ENCODE results near the gene SAMD7. TPM values are rescaled to one million over a fixed set of nuclear protein-coding genes. Genes with fewer than 3 reads are reported as not detected.

Gene SAMD7
- polyA plus RNA-seq, 1 donor (not counting 4 experiments of a cell fraction or from before 2014, with no cell fraction given), result not detected

DNA sequence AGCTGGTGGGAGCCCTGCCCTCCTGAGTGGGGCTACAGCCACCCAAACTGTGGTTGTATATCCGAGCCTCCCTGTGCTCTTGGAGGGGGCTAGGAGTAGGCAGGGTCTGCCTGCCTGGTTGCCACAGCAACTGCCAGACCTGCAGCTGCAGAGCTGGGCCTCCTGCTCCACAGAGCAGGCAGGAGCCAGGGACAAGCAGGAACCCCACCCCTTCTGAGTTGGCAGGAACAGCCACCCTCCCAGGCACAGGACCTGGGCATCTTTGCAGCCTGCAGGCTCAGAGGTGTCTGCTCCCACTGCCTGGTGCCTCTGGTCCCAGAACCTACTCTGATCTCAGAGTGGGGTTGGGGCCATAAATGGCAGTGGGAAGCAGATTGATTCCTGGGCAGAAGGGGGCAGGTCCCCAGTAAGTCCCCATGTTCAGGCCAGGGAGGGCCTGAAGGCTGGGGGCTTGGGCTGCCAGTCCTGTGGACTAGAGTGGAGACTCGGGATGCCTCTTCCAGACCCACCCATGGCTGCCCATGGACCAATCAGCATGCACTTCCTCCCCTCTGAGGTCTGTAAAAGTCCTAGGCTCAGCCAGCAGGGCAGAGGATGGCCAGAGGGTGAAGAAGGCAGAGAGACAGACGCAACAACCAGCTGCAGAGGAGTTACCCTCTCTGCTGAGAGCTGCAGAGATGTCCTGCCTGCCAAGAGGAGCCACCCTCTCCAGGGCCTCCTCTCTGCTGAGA, 31.4 kb upstream of the SAMD7 start:
- Histone ChIP-seq H3K27ac (ENCODE audit: control insufficient read depth, insufficient read depth, low read length) (no peak overlapping the region), H3K4me2 (ENCODE audit: control insufficient read depth, extremely low read depth, insufficient read depth, low read depth, low read length) (no peak overlapping the region), H3K9me1 (ENCODE audit: control insufficient read depth, extremely low read depth, insufficient read depth, low read length) (no peaks in the 10 kb centered on the region), H3K36me3 (ENCODE audit: control insufficient read depth in 2 of 2, extremely low read depth in 1 of 2, insufficient read depth in 2 of 2, low read length in 2 of 2) (no peaks in the 10 kb centered on the region), H3K27me3 (ENCODE audit: control insufficient read depth, extremely low read depth, insufficient read depth, low read length) (no peaks in the 10 kb centered on the region), H3K79me2 (ENCODE audit: control insufficient read depth, insufficient read depth, low read length) (no peaks in the 10 kb centered on the region), H4K20me1 (ENCODE audit: control insufficient read depth, extremely low read depth, insufficient read depth, low read length) (no peaks in the 10 kb centered on the region), H3K4me1 (ENCODE audit: control insufficient read depth, extremely low read depth, insufficient read depth, low read length) (no peaks in the 10 kb centered on the region), H2AFZ (ENCODE audit: control insufficient read depth, low read length) (no peak overlapping the region), H3K4me3 (ENCODE audit: control insufficient read depth in 2 of 3, extremely low read depth in 1 of 3, insufficient read depth in 2 of 3, low read depth in 1 of 3, low read length in 3 of 3) (no peak overlapping the region), H3K9me3 (ENCODE audit: control insufficient read depth, low read depth, low read length) (no peaks in the 10 kb centered on the region), H3K9ac (ENCODE audit: control insufficient read depth, extremely low read depth, insufficient read depth, low read length) (no peak overlapping the region)
- no peak for DNase-seq (ENCODE audit: low read depth, low spot score)
- no peak for FAIRE-seq
- TF ChIP-seq, protein P1, sequence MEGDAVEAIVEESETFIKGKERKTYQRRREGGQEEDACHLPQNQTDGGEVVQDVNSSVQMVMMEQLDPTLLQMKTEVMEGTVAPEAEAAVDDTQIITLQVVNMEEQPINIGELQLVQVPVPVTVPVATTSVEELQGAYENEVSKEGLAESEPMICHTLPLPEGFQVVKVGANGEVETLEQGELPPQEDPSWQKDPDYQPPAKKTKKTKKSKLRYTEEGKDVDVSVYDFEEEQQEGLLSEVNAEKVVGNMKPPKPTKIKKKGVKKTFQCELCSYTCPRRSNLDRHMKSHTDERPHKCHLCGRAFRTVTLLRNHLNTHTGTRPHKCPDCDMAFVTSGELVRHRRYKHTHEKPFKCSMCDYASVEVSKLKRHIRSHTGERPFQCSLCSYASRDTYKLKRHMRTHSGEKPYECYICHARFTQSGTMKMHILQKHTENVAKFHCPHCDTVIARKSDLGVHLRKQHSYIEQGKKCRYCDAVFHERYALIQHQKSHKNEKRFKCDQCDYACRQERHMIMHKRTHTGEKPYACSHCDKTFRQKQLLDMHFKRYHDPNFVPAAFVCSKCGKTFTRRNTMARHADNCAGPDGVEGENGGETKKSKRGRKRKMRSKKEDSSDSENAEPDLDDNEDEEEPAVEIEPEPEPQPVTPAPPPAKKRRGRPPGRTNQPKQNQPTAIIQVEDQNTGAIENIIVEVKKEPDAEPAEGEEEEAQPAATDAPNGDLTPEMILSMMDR (optimal IDR thresholded peaks at IDR 0.05 in 1 of 3, IDR thresholded peaks at IDR 0.05 in 1 of 3, conservative IDR thresholded peaks at IDR 0.05 in 1 of 3; ENCODE audit: extremely low read depth in 1 of 3, insufficient read depth in 2 of 3, low read length in 3 of 3), result no peak
- no peak for TF ChIP-seq EZH2 (IDR thresholded peaks at IDR 0.05; ENCODE audit: low read length)
- dilution Hi-C loops (cut with MboI; ENCODE audit: extremely low pct_ligation_motif_present, low sequenced_read_pairs), result no loop called here

DNA sequence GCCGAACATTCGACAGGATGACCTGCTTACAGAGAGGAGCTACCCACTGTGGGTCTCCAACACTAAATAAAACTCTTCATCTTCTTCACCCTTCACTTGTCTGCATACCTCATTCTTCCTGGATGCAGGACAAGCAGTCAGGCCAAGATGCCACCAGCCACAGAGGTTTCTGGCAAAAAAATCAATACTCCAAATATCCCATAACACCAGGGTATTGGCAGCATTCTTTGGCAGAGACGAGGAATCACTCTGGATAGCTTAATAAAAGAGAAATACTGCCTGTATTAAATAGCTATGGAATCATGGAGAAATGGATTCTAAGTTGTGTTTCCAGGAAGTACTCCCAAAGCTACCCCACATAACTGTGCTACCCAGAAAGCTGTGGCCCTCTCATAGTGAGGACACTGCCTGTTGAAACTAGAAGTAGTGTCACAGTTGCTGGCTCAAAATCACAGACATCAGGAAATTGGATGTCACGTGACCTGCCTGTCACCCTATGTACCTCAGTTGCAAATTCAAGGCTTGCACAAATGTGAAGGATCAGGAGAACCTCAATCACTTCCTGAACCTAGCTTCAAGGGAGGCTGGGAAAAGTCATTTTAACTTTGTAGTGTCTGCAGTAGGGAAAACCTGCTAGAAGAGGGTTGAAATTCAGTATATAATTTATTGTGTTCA, 30.7 kb upstream of the SAMD7 start:
- Histone ChIP-seq H3K9ac (ENCODE audit: control insufficient read depth, extremely low read depth, insufficient read depth, low read length) (no peak overlapping the region), H3K9me3 (ENCODE audit: control insufficient read depth, low read depth, low read length) (no peaks in the 10 kb centered on the region), H3K4me2 (ENCODE audit: control insufficient read depth, extremely low read depth, insufficient read depth, low read depth, low read length) (no peak overlapping the region), H3K79me2 (ENCODE audit: control insufficient read depth, insufficient read depth, low read length) (no peaks in the 10 kb centered on the region), H3K36me3 (ENCODE audit: control insufficient read depth in 2 of 2, extremely low read depth in 1 of 2, insufficient read depth in 2 of 2, low read length in 2 of 2) (no peaks in the 10 kb centered on the region), H2AFZ (ENCODE audit: control insufficient read depth, low read length) (no peak overlapping the region), H4K20me1 (ENCODE audit: control insufficient read depth, extremely low read depth, insufficient read depth, low read length) (no peaks in the 10 kb centered on the region), H3K27me3 (ENCODE audit: control insufficient read depth, extremely low read depth, insufficient read depth, low read length) (no peaks in the 10 kb centered on the region), H3K9me1 (ENCODE audit: control insufficient read depth, extremely low read depth, insufficient read depth, low read length) (no peaks in the 10 kb centered on the region), H3K4me3 (ENCODE audit: control insufficient read depth in 2 of 3, extremely low read depth in 1 of 3, insufficient read depth in 2 of 3, low read depth in 1 of 3, low read length in 3 of 3) (no peak overlapping the region), H3K27ac (ENCODE audit: control insufficient read depth, insufficient read depth, low read length) (no peak overlapping the region), H3K4me1 (ENCODE audit: control insufficient read depth, extremely low read depth, insufficient read depth, low read length) (no peaks in the 10 kb centered on the region)
- dilution Hi-C loops (cut with MboI; ENCODE audit: extremely low pct_ligation_motif_present, low sequenced_read_pairs), result no loop called here
- no peak for FAIRE-seq
- no peak for TF ChIP-seq EZH2 (IDR thresholded peaks at IDR 0.05; ENCODE audit: low read length)
- TF ChIP-seq, protein P1 (optimal IDR thresholded peaks at IDR 0.05 in 1 of 3, IDR thresholded peaks at IDR 0.05 in 1 of 3, conservative IDR thresholded peaks at IDR 0.05 in 1 of 3; ENCODE audit: extremely low read depth in 1 of 3, insufficient read depth in 2 of 3, low read length in 3 of 3), result no peak
- no peak for DNase-seq (ENCODE audit: low read depth, low spot score)
